HG03066 (cell line): Measurements from ENCODE around the gene LGR4.

Source experiments
- ATAC-seq: cut with Tn5 transposase; IDR thresholded peaks from one replicate; pipeline ENCODE4 v1.9.1; 2021; ENCODE audit warnings: low read depth; ENCODE audit not compliant: unreplicated experiment

The LGR4 gene

GRCh38 chr11:27433742-27434141, 38.8 kb downstream of the LGR4 start:
- no peak for ATAC-seq

- ATAC-seq, result no peak
Measured at GRCh38 chr11:27431808-27432207, 40.8 kb downstream of the LGR4 start.

- no peak for ATAC-seq
Measured at GRCh38 chr11:27429761-27430393, 42.7 kb downstream of the LGR4 start.

GRCh38 chr11:27427183-27427980, 45.2 kb downstream of the LGR4 start:
- no peak for ATAC-seq

- ATAC-seq, result no peak
Measured at GRCh38 chr11:27425814-27426213, 46.8 kb downstream of the LGR4 start.

- no peak for ATAC-seq
Measured at GRCh38 chr11:27423125-27423524, 49.5 kb downstream of the LGR4 start.

GRCh38 chr11:27421819-27422494, 50.6 kb downstream of the LGR4 start:
- ATAC-seq, result no peak

- no peak for ATAC-seq
Measured at GRCh38 chr11:27420722-27421572, 51.6 kb downstream of the LGR4 start.

- ATAC-seq, result no peak
Measured at GRCh38 chr11:27420217-27420616, 52.4 kb downstream of the LGR4 start.

GRCh38 chr11:27418356-27418755, 54.2 kb downstream of the LGR4 start:
- ATAC-seq, result no peak

- ATAC-seq, result no peak
Measured at GRCh38 chr11:27416568-27417176, 55.9 kb downstream of the LGR4 start.

- ATAC-seq, result no peak
Measured at GRCh38 chr11:27414644-27415043, 57.9 kb downstream of the LGR4 start.

GRCh38 chr11:27413218-27413617, 59.4 kb downstream of the LGR4 start:
- no peak for ATAC-seq

- no peak for ATAC-seq
Measured at GRCh38 chr11:27412192-27412691, 60.3 kb downstream of the LGR4 start.

GRCh38 chr11:27411328-27411727, 61.3 kb downstream of the LGR4 start:
- ATAC-seq, result no peak

GRCh38 chr11:27410272-27410671, 62.3 kb downstream of the LGR4 start:
- ATAC-seq, result no peak

GRCh38 chr11:27409742-27410141, 62.8 kb downstream of the LGR4 start:
- no peak for ATAC-seq

- no peak for ATAC-seq
Measured at GRCh38 chr11:27409049-27409448, 63.5 kb downstream of the LGR4 start.

- no peak for ATAC-seq
Measured at GRCh38 chr11:27408246-27408800, 64.3 kb downstream of the LGR4 start.
